ENCODE results near the gene CPNE9. TPM values are rescaled to one million over a fixed set of nuclear protein-coding genes. Genes with fewer than 3 reads are reported as not detected.

CPNE9 gene
- total RNA-seq = not detected in 3 replicates
- long read RNA-seq = 0 reads

- peaks cover 6% of the 10 kb centered on the region for H3K36me3 Mint-ChIP-seq (ENCODE audit: low read depth)
- H3K4me3 Mint-ChIP-seq (ENCODE audit: unreplicated experiment) = peak within 1 kb of the TSS; percentile 70
- H3K4me1 Mint-ChIP-seq (ENCODE audit: low read depth) = peaks cover 11% of the 10 kb centered on the region
- peaks cover 19% of the 10 kb centered on the region for H3K27me3 Mint-ChIP-seq (ENCODE audit: low read depth)
- TF ChIP-seq CTCF (IDR thresholded peaks at IDR 0.05) = no peak
- DNase-seq (ENCODE audit: low spot score) = no peak
- no peaks in the 10 kb centered on the region for H3K9me3 Mint-ChIP-seq (ENCODE audit: low read depth)
- H3K27ac Mint-ChIP-seq (ENCODE audit: unreplicated experiment) = no peak within 1 kb of the TSS
These were observed at the start of gene CPNE9 for GRCh38 chr3:9703736-9704346. TSS of gene CPNE9 (plus strand) at chr3:9703833. CDS start at chr3:9703997, 164 bp downstream.

GRCh38 chr3:9659849-9660248, 43.8 kb upstream of the CPNE9 start:
- Mint-ChIP-seq H3K36me3 (ENCODE audit: low read depth) (peaks cover 18% of the 10 kb centered on the region), H3K4me3 (ENCODE audit: unreplicated experiment) (no peak overlapping the region), H3K27ac (ENCODE audit: unreplicated experiment) (no peak overlapping the region), H3K4me1 (ENCODE audit: low read depth) (no peaks in the 10 kb centered on the region), H3K27me3 (ENCODE audit: low read depth) (no peaks in the 10 kb centered on the region), H3K9me3 (ENCODE audit: low read depth) (no peaks in the 10 kb centered on the region)
- no peak for DNase-seq (ENCODE audit: low spot score)
- no peak for TF ChIP-seq CTCF (IDR thresholded peaks at IDR 0.05)

GRCh38 chr3:9660972-9661371, 42.7 kb upstream of the CPNE9 start:
- DNase-seq (ENCODE audit: low spot score) = no peak
- no peaks in the 10 kb centered on the region for H3K4me1 Mint-ChIP-seq (ENCODE audit: low read depth)
- H3K36me3 Mint-ChIP-seq (ENCODE audit: low read depth) = peaks cover 18% of the 10 kb centered on the region

GRCh38 chr3:9664119-9664751, 39.4 kb upstream of the CPNE9 start:
- no peak for TF ChIP-seq CTCF (IDR thresholded peaks at IDR 0.05)
- Mint-ChIP-seq H3K4me3 (ENCODE audit: unreplicated experiment) (no peak overlapping the region), H3K4me1 (ENCODE audit: low read depth) (peaks cover 2% of the 10 kb centered on the region), H3K27me3 (ENCODE audit: low read depth) (no peaks in the 10 kb centered on the region), H3K9me3 (ENCODE audit: low read depth) (no peaks in the 10 kb centered on the region), H3K36me3 (ENCODE audit: low read depth) (peaks cover 30% of the 10 kb centered on the region), H3K27ac (ENCODE audit: unreplicated experiment) (no peak overlapping the region)
- DNase-seq (ENCODE audit: low spot score) = no peak

More at GRCh38 chr3:9660972-9661371, 42.7 kb upstream of the CPNE9 start:
- H3K4me3 Mint-ChIP-seq (ENCODE audit: unreplicated experiment) = no peak overlapping the region
- H3K9me3 Mint-ChIP-seq (ENCODE audit: low read depth) = no peaks in the 10 kb centered on the region
- no peak for TF ChIP-seq CTCF (IDR thresholded peaks at IDR 0.05)
- H3K27ac Mint-ChIP-seq (ENCODE audit: unreplicated experiment) = no peak overlapping the region
- H3K27me3 Mint-ChIP-seq (ENCODE audit: low read depth) = no peaks in the 10 kb centered on the region

GRCh38 chr3:9666704-9667445, 36.8 kb upstream of the CPNE9 start:
- H3K27ac Mint-ChIP-seq (ENCODE audit: unreplicated experiment) = no peak overlapping the region
- no peak overlapping the region for H3K4me3 Mint-ChIP-seq (ENCODE audit: unreplicated experiment)
- peaks cover 36% of the 10 kb centered on the region for H3K36me3 Mint-ChIP-seq (ENCODE audit: low read depth)
- no peak for DNase-seq (ENCODE audit: low spot score)
- H3K9me3 Mint-ChIP-seq (ENCODE audit: low read depth) = no peaks in the 10 kb centered on the region
- peaks cover 12% of the 10 kb centered on the region for H3K4me1 Mint-ChIP-seq (ENCODE audit: low read depth)
- no peaks in the 10 kb centered on the region for H3K27me3 Mint-ChIP-seq (ENCODE audit: low read depth)
- no peak for TF ChIP-seq CTCF (IDR thresholded peaks at IDR 0.05)
